ENCODE data around the gene TMEM106A. TPM values are rescaled to one million over a fixed set of nuclear protein-coding genes. Genes with fewer than 3 reads are reported as not detected.
"Not testable (repeated sequence)": the region's sequence is repeated elsewhere in the genome, so short reads cannot be mapped to it uniquely, and the experiment has no call there.

Gene TMEM106A
- total RNA-seq, 2 experiments from 2014 or later: 12.9 to 13.8 TPM

GRCh38 chr17:43219001-43219400 lies 7.3 kb downstream of the TMEM106A start:
- CTCF ChIA-PET: interaction anchor here (0.5 kb wide), 1 partner anchor 361 kb away, joined by 3 read pairs; no protein-coding TSS in a partner anchor

DNA sequence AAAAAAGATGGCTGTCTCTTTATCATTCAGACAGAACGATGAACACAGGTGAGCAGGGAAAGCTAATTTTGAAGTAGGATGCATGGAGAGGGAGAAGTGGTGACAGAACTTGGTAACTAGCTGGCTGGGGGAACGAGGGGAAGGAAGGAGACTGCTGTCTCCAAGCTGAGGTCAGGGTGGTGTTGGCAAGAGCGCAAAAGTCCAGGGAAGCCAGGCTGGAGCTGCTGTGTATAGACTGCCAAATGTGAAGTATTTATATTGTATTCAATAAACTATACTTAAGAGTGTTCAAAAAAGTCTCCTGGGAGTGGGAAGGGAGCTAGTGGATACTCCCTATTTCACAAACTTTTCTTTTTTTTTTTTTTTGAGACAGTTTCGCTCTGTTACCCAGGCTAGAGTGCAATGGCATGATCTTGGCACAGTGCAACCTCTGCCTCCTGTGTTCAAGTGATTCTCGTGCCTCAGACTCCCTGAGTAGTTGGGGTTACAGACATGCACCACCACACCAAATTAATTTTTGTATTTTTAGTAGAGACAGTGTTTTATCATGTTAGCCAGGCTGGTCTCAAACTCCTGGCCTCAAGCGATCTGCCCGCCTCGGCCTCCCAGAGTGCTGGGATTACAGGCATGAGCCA lies 8.2 kb downstream of the TMEM106A start:
- H3K4me3 Mint-ChIP-seq: no peak overlapping the region
- no peak overlapping the region for H3K27ac Mint-ChIP-seq
- POLR2A ChIA-PET: interaction anchor here (8.8 kb wide), 1 partner anchor 96 kb away, joined by 74 read pairs; no protein-coding TSS in a partner anchor
- H3K27me3 Mint-ChIP-seq: no peaks in the 10 kb centered on the region
- CTCF ChIA-PET: interaction anchor here (0.7 kb wide), 1 partner anchor 657 kb away, joined by 4 read pairs; no protein-coding TSS in a partner anchor
- no peaks in the 10 kb centered on the region for H3K9me3 Mint-ChIP-seq
- peaks cover 9% of the 10 kb centered on the region for H3K4me1 Mint-ChIP-seq
- DNase-seq: no peak
- peaks cover 39% of the 10 kb centered on the region for H3K36me3 Mint-ChIP-seq (ENCODE audit: low read depth)

More at GRCh38 chr17:43219001-43219400, 7.3 kb downstream of the TMEM106A start:
- Mint-ChIP-seq H3K27me3 (no peaks in the 10 kb centered on the region), H3K4me3 (no peak overlapping the region), H3K4me1 (peaks cover 8% of the 10 kb centered on the region), H3K9me3 (no peaks in the 10 kb centered on the region), H3K36me3 (ENCODE audit: low read depth) (peaks cover 35% of the 10 kb centered on the region), H3K27ac (no peak overlapping the region)
- POLR2A ChIA-PET: interaction anchor here (8.8 kb wide), 1 partner anchor 97 kb away, joined by 74 read pairs; no protein-coding TSS in a partner anchor
- no peak for DNase-seq

GRCh38 chr17:43220511-43221125 lies 8.9 kb downstream of the TMEM106A start:
- H3K4me3 Mint-ChIP-seq: no peak overlapping the region
- ChIA-PET POLR2A (interaction anchor here (8.8 kb wide), 1 partner anchor 95 kb away, joined by 74 read pairs; no protein-coding TSS in a partner anchor), CTCF (interaction anchor here (0.6 kb wide), 2 partner anchors 19 to 22 kb away, joined by 3 read pairs; no protein-coding TSS in a partner anchor)
- H3K27ac Mint-ChIP-seq: no peak overlapping the region
- H3K4me1 Mint-ChIP-seq: peaks cover 9% of the 10 kb centered on the region
- no peak for DNase-seq
- H3K9me3 Mint-ChIP-seq: no peaks in the 10 kb centered on the region
- peaks cover 35% of the 10 kb centered on the region for H3K36me3 Mint-ChIP-seq (ENCODE audit: low read depth)
- H3K27me3 Mint-ChIP-seq: no peaks in the 10 kb centered on the region

DNA sequence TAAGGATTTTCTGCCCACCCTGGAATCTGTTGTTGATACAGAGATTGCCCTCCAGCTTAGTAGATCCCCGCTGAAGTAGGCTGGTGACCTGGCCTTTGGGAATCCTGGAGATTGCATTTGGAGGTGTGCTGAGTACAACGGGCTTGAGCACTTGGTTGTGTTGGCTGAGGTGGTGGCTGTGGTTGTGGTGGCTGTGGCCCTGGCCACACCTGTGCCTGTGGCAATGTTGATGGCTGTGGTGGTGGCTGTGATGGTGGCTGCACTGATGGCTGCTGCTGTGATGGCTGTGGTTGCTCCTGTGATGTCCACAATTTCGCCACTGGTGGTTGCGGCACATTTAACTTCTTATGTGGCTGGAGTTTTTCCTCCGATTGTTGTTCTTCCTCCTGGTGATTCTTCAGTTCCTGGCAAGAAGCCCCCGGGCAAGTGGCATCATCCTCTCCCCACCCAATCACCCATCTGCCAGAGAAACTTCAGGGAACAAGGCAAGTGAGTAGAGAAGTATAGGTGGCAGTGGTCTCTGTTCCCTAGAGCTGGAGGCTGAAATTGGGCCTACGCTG lies 12.6 kb downstream of the TMEM106A start:
- DNase-seq: no peak
- Mint-ChIP-seq H3K9me3 (no peaks in the 10 kb centered on the region), H3K4me3 (no peak overlapping the region), H3K27ac (no peak overlapping the region), H3K27me3 (no peaks in the 10 kb centered on the region), H3K4me1 (peaks cover 3% of the 10 kb centered on the region), H3K36me3 (ENCODE audit: low read depth) (peaks cover 10% of the 10 kb centered on the region)
- POLR2A ChIA-PET: interaction anchor here (1.1 kb wide), 1 partner anchor 91 kb away, joined by 6 read pairs; no protein-coding TSS in a partner anchor
- CTCF ChIA-PET: no interaction called here

DNA sequence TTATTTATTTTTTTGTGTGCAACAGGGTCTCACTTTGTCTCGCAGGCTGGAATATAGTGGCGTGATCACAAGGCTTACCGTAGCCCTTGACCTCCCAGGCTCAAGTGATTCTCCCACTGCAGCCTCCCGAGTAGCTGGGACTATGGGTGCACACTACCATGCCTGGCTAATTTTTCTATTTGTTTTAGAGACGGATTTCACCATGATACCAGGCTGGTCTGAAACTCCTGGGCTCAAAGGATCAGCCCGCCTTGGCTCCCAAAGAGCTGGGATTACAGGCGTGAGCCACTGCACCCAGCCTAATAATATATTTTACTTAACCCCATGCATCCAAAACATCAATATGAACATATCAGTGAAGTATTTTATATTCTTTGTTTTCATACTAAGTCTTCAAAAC lies 14.7 kb downstream of the TMEM106A start:
- H3K27me3 Mint-ChIP-seq: no peaks in the 10 kb centered on the region
- H3K27ac Mint-ChIP-seq: no peak overlapping the region
- DNase-seq: no peak
- ChIA-PET POLR2A (interaction anchor here (1.2 to 1.9 kb wide), 3 partner anchors 13 to 89 kb away, joined by 3 to 10 read pairs (median 3); partner anchors contain the start of gene TMEM106A), CTCF (no interaction called here)
- H3K4me3 Mint-ChIP-seq: no peak overlapping the region
- no peaks in the 10 kb centered on the region for H3K9me3 Mint-ChIP-seq
- peaks cover 3% of the 10 kb centered on the region for H3K4me1 Mint-ChIP-seq
- peaks cover 10% of the 10 kb centered on the region for H3K36me3 Mint-ChIP-seq (ENCODE audit: low read depth)

- POLR2A ChIA-PET; DNase-seq; H3K4me3 Mint-ChIP-seq; H3K9me3 Mint-ChIP-seq; CTCF ChIA-PET; H3K36me3 Mint-ChIP-seq (ENCODE audit: low read depth); H3K27me3 Mint-ChIP-seq; H3K27ac Mint-ChIP-seq; H3K4me1 Mint-ChIP-seq: not testable (repeated sequence)
Observed at GRCh38 chr17:43228020-43228782, 16.5 kb downstream of the TMEM106A start, which contains the start of gene CCDC200. Gene CCDC200, minus strand, starts transcription at chr17:43228623. Its CDS starts 69 bp downstream, at chr17:43228554.

GRCh38 chr17:43231205-43232020 lies 19.7 kb downstream of the TMEM106A start:
- H3K27me3 Mint-ChIP-seq; H3K4me3 Mint-ChIP-seq; DNase-seq; CTCF ChIA-PET; H3K27ac Mint-ChIP-seq; H3K9me3 Mint-ChIP-seq; POLR2A ChIA-PET; H3K36me3 Mint-ChIP-seq (ENCODE audit: low read depth); H3K4me1 Mint-ChIP-seq: not testable (repeated sequence)

- H3K36me3 Mint-ChIP-seq (ENCODE audit: low read depth); H3K4me1 Mint-ChIP-seq; H3K27ac Mint-ChIP-seq; H3K9me3 Mint-ChIP-seq; POLR2A ChIA-PET; CTCF ChIA-PET; H3K27me3 Mint-ChIP-seq: not testable (repeated sequence)
- peak; percentile 53 for DNase-seq
- peak overlapping the region; percentile 6 for H3K4me3 Mint-ChIP-seq
Observed at GRCh38 chr17:43232021-43232699, 20.5 kb downstream of the TMEM106A start.

- CTCF ChIA-PET; H3K4me1 Mint-ChIP-seq; H3K27ac Mint-ChIP-seq; DNase-seq; H3K9me3 Mint-ChIP-seq; POLR2A ChIA-PET; H3K4me3 Mint-ChIP-seq; H3K27me3 Mint-ChIP-seq; H3K36me3 Mint-ChIP-seq (ENCODE audit: low read depth): not testable (repeated sequence)
Observed at GRCh38 chr17:43233263-43233662, 21.6 kb downstream of the TMEM106A start.

DNA sequence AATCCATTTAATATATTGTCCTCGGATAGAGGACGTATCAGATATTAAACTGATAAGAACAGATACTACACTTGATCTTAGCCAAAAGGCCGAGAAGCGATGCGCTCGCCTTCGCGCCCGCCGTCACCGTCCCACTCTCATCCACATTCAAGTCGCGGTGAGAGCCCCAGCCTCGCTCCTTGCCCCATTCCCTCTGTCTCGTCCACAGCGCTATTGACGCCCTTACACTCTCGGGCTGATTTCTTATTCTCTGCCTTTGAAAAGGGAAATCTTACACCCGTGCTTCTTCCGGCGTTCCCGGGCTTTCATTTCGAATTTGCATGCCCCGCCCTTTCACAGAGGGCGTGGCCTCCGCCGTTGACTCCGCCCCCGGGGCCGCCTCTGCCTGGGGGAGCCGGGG lies 22.2 kb downstream of the TMEM106A start, which contains the start of gene RNU2-1:
Gene RNU2-1 (minus strand): TSS at position 101 of the 400 bp plus-strand sequence.
- H3K4me1 Mint-ChIP-seq; H3K27ac Mint-ChIP-seq; H3K36me3 Mint-ChIP-seq (ENCODE audit: low read depth); H3K27me3 Mint-ChIP-seq; CTCF ChIA-PET; POLR2A ChIA-PET; H3K9me3 Mint-ChIP-seq; H3K4me3 Mint-ChIP-seq; DNase-seq: not testable (repeated sequence)

DNA sequence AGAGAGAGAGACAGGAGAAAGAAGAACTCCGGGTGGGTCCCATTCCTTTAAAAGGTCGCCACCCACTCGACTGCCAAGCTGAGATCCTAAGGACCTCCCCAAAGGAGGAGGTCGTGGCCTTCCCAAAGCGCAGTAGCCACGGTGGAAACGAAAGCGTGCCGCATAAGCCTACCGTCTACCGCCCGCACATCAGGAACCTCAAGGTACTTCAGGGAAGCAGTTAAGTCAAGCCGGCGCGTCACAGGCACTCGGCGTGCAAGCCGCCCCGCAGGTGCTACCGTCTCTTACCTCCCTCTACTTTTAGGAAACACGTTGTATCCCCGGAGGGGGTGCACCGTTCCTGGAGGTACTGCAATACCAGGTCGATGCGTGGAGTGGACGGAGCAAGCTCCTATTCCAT lies 27.9 kb downstream of the TMEM106A start:
- H3K4me1 Mint-ChIP-seq; H3K27me3 Mint-ChIP-seq; H3K4me3 Mint-ChIP-seq; H3K9me3 Mint-ChIP-seq; CTCF ChIA-PET; H3K27ac Mint-ChIP-seq; H3K36me3 Mint-ChIP-seq (ENCODE audit: low read depth); POLR2A ChIA-PET; DNase-seq: not testable (repeated sequence)
